GM19035 (cell line): ENCODE measurements around the gene LDLRAD4.

ENCODE experiments used
- ATAC-seq: cut with Tn5 transposase; IDR thresholded peaks from one replicate; pipeline ENCODE4 v1.9.1; 2021; ENCODE audit not compliant: unreplicated experiment

The LDLRAD4 gene

DNA sequence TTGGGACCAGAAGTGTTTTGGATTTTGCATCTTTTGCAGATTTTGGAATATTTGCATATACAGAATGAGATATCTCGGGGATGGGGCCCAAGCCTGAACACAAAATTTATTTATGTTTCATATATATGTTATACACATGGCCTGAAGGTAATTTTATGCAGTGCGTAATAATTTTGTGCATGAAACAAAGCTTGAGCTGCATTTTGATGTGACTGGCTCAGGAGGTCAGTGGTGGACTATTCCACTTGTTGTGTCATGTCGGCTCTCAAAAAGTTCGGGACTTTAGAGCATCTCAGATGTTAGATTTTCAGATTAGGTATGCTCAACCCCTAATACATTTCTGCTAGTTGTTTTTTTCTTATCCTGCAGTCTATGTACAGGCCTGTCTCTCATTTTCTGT, 362.4 kb downstream of the LDLRAD4 start:
- no peak for ATAC-seq

DNA sequence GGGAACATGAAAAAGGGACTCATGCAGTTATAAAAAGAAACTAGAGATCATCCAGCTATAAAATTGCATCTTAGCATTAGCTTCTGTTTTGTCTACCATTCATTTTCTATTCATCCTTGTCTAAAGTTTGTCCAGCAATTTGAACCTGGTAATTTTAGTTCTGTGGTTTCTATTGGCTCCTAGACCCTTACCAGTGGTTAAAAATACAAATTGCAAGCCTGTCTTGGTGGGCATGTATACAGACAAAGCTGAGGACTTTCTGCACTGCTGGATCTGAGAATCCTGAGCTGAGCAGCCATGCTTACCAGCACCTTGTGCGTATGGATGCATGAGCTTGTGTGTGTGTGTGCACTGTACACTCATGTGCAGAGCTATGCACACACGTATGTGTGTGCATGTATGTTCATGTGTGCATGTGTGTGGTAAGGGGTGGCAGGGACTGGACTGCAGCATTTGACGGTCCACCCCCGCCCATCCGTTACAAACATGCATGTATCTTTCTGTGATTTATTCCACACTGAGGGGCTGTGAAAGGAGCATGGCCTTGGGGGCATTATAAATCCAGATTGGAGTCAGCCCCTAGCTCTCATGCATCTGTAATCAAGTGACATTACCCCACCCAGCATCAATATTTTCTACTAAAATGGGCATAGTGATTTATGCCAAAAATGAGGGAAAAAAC, 363.1 kb downstream of the LDLRAD4 start:
- no peak for ATAC-seq

DNA sequence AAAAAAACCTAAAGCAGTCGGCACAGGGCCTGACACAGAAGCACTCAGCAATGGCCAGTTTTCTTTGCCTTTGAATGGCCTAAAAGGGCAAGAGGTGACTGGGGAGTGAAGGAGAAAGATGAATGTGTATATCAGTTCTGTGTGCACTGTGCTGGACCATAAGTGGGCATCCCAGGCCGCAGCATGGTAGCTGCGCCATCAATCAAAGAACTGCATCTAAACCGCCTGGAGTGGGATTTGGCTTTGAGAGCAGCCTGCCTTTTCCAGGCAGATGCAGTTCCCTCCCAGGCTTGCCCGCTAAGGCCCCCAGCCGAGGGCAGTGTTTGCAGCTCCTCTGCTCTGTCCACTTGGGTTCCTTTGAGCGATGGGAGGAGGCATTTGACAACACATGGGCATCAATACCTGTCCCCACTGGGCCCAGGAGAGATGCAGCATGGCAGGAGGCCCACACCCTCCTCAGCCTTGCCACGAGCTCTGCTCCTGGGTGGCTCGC, 363.7 kb downstream of the LDLRAD4 start:
- no peak for ATAC-seq

DNA sequence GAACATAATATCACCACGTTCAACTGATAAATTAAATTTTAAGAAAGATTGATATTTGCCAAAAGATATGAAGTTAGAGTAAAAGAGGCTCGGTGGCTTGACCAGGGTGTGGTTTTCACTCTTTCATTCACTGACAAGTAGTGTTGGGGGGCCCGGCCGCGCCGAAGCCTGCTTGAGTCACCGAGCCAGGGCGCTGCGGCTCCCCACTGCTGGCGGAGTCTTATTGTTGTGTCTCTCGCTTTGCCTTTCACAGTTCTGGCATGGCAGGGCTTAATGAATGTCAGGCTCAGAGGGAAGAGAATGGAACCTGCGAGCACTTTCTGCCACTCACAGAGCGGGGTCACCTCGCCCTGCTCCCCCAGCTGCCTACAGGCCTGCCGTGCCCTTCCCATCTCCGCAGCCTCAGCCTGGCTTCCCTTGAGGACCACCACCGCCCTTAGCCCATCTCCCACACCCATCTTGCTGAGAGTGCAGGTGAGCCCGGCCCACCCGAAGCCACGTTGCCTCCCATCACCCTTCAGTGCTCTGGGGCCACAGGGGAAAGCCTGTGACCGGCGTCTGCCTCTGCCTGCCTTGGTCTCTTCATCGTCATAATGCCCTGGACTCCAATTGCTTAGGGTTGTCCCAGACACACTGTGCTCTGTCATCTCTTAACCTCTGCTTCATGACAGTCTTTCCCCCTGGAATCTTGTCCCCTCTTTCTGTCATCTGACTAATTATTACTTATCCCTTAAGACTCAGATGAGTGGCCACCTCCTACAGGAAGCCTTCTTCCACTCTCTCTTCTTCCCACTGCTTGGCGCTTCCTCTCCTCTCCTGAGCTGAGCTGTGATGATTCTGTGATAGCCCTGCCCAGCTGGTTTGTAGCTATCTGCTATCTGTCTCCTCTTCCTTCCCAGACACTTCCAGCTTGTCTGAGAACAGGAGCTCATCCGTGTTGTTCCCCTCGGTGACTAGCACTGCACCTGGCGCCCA, 365.3 kb downstream of the LDLRAD4 start:
- no peak for ATAC-seq

DNA sequence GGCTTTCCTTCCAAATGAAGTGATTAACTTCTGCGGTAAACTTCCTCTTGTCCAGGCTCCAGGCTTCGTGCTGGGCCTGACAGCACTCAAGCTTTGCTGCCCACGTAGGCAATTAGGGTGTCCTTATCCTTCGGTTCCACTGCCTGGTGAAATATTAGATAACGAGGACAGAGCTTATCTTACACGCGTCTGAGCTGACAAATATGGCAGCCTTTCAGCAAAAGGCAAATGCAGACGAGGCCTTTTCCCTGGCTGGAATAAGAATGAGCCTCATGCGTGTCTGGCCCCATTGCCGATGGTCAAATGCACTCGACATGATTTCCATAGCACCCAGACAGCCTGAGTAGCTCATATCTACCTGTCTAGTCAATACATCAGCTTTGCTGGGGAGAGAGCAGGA, 366.3 kb downstream of the LDLRAD4 start:
- ATAC-seq, result no peak

DNA sequence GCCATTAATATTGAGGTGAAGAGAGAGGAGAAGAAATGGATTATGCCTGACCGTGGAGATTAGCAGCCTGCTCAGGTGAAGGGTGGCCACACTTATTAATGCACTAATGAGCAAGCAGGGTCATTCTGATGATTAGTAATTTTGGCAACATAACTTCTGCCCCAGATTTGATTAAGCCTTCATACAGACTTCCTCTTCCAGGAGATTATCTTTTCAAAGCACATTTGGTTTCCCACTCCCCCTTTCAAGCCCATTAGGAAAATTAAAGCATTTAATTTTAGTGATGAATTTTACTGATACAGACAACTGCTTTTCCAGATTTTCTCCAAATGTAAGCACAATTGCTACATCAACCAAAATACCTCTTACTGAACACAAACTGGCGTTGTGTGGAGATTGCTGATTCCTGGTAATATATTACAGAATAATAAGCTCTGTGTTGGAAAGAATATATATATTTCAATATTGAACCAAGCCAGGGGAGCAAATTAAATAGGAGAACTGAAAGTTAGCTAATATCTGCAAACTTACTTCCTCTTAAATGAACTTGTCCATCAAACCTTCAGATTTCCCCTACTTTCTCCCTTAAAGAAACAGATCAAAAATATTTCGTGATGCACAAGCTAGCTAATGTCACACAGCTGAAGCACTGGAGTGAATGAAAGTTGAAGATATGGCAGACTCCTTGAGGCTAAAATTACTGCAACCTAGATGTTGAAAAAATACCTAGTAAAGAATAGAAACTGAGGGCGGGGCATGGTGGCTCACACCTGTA, 367.0 kb downstream of the LDLRAD4 start:
- ATAC-seq, result no peak

DNA sequence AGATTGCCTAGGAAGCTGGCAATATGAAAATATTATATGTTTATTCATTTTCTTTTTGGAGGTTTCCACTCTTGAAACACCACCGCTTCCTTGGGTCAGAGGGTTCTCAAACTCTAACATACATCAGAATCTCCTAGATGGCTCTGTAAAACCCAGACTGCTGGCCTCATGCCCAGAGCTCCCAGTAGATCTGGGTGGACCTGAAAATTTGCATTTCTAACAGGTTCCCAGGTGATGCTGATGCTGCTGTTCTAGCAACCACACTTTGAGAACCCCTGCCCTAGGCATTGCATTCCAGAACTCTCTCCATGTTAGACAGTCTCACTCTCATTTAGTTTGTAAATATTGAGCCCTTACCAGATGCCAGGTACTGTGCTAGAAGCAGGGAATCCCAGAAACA, 368.4 kb downstream of the LDLRAD4 start:
- no peak for ATAC-seq

DNA sequence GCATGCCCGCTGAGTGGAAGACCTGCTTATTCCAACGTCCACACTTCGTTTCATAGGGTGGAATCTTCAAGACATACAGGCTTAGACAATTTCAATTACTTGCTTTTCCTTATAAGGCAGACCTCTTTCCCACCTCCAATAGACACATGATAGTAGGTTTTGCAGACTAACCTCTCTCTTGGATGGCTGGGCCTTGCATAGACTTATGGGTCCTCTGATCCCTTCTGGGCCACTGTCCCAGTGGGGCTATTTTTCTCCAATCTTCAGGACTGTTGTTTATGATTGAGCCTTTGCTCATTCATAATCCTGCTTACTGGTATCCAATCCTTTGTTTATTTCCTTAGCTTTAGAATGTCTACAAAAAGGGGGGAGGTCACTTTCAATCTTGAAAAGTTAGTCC, 368.9 kb downstream of the LDLRAD4 start:
- no peak for ATAC-seq

DNA sequence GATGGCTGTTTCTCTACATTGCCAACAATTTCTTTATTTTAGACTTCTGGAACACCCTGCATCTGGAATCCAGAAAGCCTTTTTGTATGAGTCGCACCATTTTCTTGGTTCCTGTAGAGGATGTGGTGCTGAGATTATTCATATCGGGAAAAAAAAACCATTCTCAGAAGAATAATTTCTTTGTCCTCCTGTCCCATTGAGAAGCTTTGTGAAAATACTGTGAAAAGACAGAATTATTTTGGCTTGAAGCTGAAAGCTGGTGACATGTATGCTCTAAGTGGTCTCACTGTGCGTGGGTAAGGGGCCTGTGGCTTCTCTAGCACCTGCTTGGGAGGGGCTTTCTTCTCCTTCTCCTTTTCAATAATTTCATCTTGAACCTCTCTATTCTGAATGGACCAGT, 369.4 kb downstream of the LDLRAD4 start:
- ATAC-seq, result no peak

DNA sequence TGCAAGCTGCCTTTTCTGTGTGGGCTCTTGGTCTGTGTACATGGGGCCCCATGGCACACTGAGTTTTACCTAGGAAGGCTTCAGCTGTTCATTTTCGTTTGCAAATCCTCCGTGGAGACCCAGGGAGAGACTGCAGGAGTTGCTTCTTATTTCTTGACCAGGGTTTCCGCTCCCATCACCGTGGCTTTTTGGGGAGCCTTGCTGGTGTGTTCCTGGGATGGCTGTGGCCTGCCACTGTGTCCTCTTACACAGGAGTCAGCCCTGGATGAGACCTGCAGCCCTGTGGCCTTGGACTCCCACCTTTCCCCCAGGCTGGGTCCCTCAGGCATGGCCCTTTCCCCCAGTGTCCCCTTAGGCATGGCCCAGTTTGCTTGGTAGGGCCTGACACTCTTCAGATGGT, 370.8 kb downstream of the LDLRAD4 start:
- no peak for ATAC-seq

DNA sequence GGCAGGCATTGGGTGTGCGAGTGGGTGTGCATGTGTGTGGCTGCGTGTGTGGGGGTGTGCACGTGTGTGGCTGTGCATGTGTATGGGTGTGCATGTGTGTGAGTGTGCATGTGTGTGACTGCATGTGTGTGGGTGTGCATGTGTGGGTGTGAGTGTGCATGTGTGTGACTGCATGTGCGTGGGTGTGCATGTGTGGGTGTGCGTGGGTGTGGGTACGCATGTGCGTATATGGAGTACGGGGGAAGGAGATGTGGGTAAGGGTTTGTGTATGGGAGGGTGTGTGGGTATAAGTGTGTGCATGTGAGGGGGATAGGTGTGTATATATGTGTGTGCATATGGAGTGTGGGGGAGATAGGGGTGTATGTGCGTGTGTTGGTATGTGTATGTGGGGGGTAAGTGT, 371.4 kb downstream of the LDLRAD4 start:
- ATAC-seq, result no peak

DNA sequence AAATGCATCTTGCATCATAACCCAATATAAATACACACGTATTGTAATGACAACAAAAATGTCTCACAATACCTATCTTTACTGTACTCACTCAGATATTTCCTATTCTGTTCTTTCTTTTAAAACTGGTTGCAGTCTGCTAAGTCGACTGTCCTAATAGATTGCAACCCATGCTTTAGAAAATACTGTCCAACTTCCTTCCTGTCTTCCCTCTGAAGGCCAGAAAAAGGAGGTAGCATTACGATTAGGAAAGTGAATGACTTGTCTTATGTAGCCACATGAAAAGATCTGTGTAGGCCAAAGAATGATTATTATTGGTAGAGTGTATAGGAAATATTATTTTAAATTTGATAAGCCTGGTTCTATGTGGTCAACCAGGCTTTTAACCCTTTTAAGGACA, 373.7 kb downstream of the LDLRAD4 start:
- ATAC-seq, result no peak

DNA sequence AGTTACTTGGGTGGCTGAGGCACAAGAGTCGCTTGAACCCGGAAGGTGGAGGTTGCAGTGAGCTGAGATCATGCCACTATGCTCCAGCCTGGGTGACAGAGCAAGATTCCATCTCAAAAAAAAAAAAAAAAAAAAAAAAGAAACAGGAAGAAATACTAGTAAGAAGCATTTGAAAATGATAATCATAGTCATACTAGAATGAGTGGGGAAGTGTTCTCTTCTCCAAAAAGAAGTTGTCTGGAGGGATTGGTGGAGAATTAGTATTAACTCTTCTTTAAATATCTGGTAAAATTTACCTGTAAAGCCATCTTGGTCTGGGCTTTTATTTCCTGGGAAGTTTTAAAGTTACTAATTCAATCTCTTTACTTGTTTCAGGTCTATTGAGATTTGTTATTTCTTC, 376.0 kb downstream of the LDLRAD4 start:
- no peak for ATAC-seq

DNA sequence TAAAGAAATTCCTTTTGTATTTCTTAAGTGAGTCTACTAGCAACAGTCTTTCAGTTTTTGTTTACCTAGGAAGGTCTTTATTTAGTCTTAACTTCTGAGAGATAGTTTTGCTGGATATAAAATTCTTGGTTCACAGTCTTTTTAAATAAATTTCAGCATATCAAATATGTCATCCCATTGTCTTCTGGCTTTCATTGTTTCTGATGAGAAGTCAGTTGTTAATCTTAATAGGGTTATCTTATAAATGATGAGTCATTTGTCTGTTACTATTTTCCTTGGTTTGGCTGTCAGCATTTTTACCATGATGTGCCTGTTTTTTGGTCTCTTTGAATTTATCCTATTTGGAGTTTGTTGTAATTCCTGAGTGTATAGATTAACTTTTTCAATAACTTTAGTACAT, 378.5 kb downstream of the LDLRAD4 start:
- ATAC-seq, result no peak

DNA sequence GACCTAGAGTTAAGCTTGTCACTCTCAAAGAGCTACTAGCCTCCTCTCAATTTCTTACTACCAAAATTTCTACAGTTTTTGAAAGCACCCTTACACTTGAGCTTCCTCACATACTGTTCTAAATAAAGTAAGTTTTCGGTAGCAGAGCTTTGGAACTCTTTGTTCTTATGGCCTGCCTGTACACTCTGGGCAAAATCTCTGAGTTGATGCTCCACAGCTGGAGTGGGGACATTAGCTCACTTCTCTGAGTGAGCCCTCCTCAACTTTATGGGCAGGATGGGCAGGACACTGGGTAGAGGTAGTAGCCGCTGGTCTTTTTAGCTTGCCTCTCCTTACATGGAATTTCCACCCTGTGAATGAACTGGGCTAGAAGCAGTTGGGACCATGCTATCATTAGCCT, 380.0 kb downstream of the LDLRAD4 start:
- ATAC-seq, result no peak

DNA sequence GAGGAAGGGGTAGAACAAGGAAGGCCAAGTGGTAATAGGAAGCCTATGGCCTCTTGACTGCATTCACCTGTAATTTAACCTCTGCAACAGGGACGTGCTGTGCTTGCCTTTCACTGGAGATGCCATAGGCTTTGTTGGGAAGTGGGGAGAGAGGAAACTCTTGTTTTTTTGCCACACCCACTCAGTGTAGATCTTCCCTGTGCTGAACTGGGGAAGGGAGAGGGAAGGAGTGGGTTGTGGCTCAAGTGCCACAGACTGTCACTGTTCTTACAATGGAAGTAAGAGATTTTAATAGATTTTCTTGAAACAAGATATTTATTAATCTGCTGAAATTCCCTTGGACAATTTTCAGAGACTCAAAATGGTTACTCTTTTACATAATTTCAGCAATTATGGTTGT, 380.5 kb downstream of the LDLRAD4 start:
- no peak for ATAC-seq

DNA sequence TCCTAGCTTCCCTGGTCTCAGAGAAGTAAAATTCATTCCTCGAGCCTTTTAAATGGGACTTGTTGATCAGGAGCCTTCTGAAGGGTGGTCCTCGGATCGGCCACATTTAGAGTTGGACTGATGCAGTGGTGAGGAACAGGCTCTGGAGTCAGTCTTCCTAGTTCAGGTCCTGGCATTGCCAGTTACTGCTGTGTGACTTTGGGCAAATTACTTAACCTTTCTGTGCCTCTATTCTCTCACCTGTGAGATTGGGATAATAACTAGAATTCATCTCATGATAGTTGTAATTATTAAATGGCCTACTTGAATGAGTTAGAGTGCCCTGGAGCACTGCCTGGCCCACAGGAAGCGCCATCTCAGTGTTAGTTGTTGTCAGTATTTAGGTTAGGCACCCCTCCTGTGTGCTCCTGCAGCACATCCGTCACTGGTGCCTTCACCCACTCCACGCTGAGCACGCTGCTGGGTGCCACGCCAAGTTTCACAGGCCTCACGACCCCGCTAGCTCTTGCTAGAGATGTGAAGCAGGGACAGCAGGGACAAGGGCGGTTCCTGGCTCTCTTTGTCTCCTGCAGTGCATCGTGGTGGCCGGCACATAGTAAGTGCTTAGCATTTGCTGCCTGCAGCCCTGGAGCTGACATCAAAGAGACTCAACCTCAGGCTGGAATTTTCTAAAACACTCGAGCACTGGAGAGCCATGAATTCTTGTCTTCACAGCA, 384.9 kb downstream of the LDLRAD4 start:
- no peak for ATAC-seq

DNA sequence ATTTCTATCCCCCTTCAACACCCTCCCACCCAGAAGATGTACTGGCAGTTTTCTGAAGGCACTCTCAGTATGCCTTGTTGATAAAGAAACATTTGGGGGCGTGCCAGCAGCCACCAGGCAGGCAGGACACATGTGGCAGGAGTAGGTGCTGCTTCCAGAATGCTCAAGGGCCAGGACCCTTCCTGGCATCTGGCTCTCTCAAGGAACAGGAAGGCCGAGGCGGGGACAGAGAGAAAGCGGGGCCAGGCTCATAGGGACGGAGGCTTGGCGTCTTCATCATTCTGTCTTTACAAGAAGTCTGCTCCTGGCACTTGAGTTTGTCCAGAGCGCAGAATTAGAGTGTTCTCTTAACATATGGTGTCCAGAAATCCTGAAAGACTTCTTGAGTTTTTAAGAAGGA, 386.2 kb downstream of the LDLRAD4 start:
- no peak for ATAC-seq

DNA sequence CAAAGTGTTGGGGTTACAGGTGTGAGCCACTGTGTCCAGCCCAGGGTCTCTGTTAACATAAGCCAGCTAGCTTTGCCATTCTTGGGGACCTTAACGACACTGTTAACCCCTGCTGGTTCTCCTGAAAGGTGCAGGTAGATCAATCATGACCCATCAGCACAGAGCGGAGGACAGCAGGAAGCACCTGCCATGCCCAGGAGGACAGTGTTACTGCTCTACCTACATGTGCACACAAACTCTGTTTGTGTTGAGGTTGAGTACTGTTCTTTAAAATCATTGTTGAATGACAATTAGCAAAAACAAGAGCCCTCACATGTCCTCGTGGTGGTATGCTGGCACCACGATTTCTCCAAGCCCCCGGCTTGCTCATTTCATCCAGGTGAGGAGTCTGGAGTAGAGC, 386.9 kb downstream of the LDLRAD4 start:
- ATAC-seq, result no peak

DNA sequence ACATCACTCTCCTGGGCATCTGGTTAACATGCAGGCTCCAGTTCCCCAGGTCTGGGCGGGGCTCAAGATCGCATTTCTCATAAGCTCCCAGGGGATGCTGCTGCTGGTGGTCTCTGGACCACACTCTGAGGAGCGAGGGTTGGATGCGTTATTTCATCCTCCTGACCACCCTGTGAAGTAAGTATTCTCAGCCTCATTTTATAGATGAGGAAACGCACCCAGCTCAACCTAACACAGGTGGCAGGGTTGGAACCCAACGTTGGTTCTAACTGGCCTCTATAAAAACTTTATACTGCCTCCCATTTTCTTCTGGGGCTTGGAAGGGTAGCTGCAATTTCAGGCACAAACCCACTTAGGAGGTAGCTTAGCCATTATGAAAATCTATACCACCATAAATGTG, 387.3 kb downstream of the LDLRAD4 start:
- no peak for ATAC-seq
